ENCODE measurements around the gene JHY. TPM values are rescaled to one million over a fixed set of nuclear protein-coding genes. Genes with fewer than 3 reads are reported as not detected.

Gene JHY
- total RNA-seq, 2 experiments from 2014 or later, result not detected

DNA sequence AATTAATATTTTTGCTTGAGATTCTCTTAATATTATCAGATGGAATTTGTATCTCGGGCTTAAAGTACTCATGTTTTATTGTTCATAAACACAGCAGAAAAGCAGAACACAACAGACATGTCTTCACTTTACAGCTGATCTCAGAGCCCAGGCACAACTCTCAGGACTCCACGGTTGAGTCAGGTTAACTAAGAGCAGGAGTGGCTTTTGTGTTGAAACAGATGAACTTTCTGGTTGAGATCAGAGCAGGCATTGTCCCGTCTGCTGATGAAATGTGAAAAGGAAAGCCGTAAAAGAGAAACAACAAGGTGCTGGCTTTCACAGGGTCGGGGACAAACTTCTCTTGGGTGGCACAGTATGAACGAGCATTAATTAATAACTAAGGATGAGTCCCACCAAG is 49.0 kb downstream of the JHY start:
- CTCF ChIA-PET (ENCODE audit: unreplicated experiment), result no interaction called here

DNA sequence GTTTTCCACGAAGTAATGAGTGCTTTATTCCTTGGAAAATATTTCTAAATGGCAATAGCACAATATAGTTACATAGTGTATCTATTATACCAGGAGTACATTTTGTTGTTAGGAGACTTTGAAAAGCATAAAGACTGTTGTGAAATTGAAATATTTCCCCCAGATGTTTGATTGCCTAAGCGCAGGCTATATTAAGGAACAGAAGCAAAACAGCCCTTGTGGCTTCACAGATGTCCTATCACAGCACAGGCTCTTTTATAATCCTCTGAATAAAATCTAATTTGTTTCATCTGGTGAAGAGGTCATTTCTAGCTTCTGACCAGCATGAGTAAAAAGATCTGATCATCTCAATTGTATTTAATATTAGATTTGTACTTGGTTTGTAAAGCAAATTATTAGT is 50.9 kb downstream of the JHY start:
- Histone ChIP-seq H3K9me3 (ENCODE audit: low read length) (no peaks in the 10 kb centered on the region), H3K4me3 (ENCODE audit: low read depth, low read length, poor library complexity, severe bottlenecking) (no peak overlapping the region), H3K4me2 (ENCODE audit: low read length) (no peak overlapping the region), H3K9me2 (ENCODE audit: insufficient read depth, low read length) (no peaks in the 10 kb centered on the region), H4K20me1 (ENCODE audit: insufficient read depth, low read length) (no peaks in the 10 kb centered on the region), H3K4me1 (ENCODE audit: insufficient read depth, low read length, poor library complexity, severe bottlenecking) (no peaks in the 10 kb centered on the region), H3K79me2 (ENCODE audit: insufficient read depth, low read depth, low read length) (no peaks in the 10 kb centered on the region), H2AFZ (ENCODE audit: low read length) (no peak overlapping the region), H3K36me3 (ENCODE audit: insufficient read depth, low read length) (no peaks in the 10 kb centered on the region), H3K27ac (ENCODE audit: low read depth, low read length, poor library complexity, severe bottlenecking) (no peak overlapping the region)
- ChIA-PET CTCF (ENCODE audit: unreplicated experiment) (no interaction called here), POLR2A (interaction anchor here (0.6 to 0.8 kb wide), 2 partner anchors 11 kb away, joined by 3 read pairs; no protein-coding TSS in a partner anchor)
- DNase-seq (ENCODE audit: low spot score), result no peak
- no TSS peak for BruUV-seq (replicated peaks)
- intact Hi-C loops (cut with micrococcal nuclease; ENCODE audit: unreplicated experiment), result no loop called here
- no peak for TF ChIP-seq EZH2phosphoT487 (IDR thresholded peaks at IDR 0.05; ENCODE audit: borderline replicate concordance, low read depth, low read length)
- TF ChIP-seq, protein P1, sequence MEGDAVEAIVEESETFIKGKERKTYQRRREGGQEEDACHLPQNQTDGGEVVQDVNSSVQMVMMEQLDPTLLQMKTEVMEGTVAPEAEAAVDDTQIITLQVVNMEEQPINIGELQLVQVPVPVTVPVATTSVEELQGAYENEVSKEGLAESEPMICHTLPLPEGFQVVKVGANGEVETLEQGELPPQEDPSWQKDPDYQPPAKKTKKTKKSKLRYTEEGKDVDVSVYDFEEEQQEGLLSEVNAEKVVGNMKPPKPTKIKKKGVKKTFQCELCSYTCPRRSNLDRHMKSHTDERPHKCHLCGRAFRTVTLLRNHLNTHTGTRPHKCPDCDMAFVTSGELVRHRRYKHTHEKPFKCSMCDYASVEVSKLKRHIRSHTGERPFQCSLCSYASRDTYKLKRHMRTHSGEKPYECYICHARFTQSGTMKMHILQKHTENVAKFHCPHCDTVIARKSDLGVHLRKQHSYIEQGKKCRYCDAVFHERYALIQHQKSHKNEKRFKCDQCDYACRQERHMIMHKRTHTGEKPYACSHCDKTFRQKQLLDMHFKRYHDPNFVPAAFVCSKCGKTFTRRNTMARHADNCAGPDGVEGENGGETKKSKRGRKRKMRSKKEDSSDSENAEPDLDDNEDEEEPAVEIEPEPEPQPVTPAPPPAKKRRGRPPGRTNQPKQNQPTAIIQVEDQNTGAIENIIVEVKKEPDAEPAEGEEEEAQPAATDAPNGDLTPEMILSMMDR (conservative IDR thresholded peaks at IDR 0.05; ENCODE audit: low read length), result no peak

More for the DNA sequence above, 49.0 kb downstream of the JHY start:
- no peak overlapping the region for H2AFZ ChIP-seq (ENCODE audit: low read length)
- POLR2A ChIA-PET, result interaction anchor here (0.7 kb wide), 1 partner anchor 10 kb away, joined by 4 read pairs; no protein-coding TSS in a partner anchor
- no peaks in the 10 kb centered on the region for H3K79me2 ChIP-seq (ENCODE audit: insufficient read depth, low read depth, low read length)
- no peak overlapping the region for H3K27ac ChIP-seq (ENCODE audit: low read depth, low read length, poor library complexity, severe bottlenecking)
- no peak for TF ChIP-seq EZH2phosphoT487 (IDR thresholded peaks at IDR 0.05; ENCODE audit: borderline replicate concordance, low read depth, low read length)
- TF ChIP-seq, protein P1 (conservative IDR thresholded peaks at IDR 0.05; ENCODE audit: low read length), result no peak
- intact Hi-C loops (cut with micrococcal nuclease; ENCODE audit: unreplicated experiment), result no loop called here
- H3K4me3 ChIP-seq (ENCODE audit: low read depth, low read length, poor library complexity, severe bottlenecking), result no peak overlapping the region
- no peak overlapping the region for H3K4me2 ChIP-seq (ENCODE audit: low read length)
- no peaks in the 10 kb centered on the region for H3K9me2 ChIP-seq (ENCODE audit: insufficient read depth, low read length)
- BruUV-seq (replicated peaks), result no TSS peak
- H3K36me3 ChIP-seq (ENCODE audit: insufficient read depth, low read length), result no peaks in the 10 kb centered on the region
- H3K9me3 ChIP-seq (ENCODE audit: low read length), result no peaks in the 10 kb centered on the region
- no peaks in the 10 kb centered on the region for H4K20me1 ChIP-seq (ENCODE audit: insufficient read depth, low read length)
- no peaks in the 10 kb centered on the region for H3K4me1 ChIP-seq (ENCODE audit: insufficient read depth, low read length, poor library complexity, severe bottlenecking)
- DNase-seq (ENCODE audit: low spot score), result no peak

DNA sequence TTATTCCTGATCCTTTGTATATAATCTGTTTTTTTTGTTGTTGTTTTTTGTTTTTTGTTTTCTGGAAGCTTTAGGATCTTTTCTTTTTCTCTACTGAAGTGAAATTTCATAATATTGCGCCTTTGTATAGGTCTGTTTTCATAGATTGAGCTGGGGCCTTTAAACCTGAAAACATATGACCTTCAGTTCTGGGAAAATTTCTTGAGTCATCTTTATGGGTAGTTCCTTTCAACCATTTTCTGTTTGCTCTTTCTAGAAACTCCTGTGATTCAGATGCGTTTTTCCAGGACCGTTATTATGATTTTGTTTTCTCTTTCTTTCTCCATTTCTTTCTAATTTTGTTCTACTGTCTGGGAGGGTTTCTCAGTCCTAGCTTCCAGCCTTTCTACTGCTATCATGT is 55.4 kb downstream of the JHY start:
- DNase-seq (ENCODE audit: low spot score), result no peak
- Histone ChIP-seq H4K20me1 (ENCODE audit: insufficient read depth, low read length) (no peaks in the 10 kb centered on the region), H3K4me2 (ENCODE audit: low read length) (no peak overlapping the region), H3K9me2 (ENCODE audit: insufficient read depth, low read length) (no peaks in the 10 kb centered on the region), H3K79me2 (ENCODE audit: insufficient read depth, low read depth, low read length) (no peaks in the 10 kb centered on the region), H3K9me3 (ENCODE audit: low read length) (no peaks in the 10 kb centered on the region), H3K27ac (ENCODE audit: low read depth, low read length, poor library complexity, severe bottlenecking) (no peak overlapping the region), H2AFZ (ENCODE audit: low read length) (no peak overlapping the region), H3K4me1 (ENCODE audit: insufficient read depth, low read length, poor library complexity, severe bottlenecking) (no peaks in the 10 kb centered on the region), H3K36me3 (ENCODE audit: insufficient read depth, low read length) (no peaks in the 10 kb centered on the region), H3K4me3 (ENCODE audit: low read depth, low read length, poor library complexity, severe bottlenecking) (no peak overlapping the region)
- POLR2A ChIA-PET, result no interaction called here
- TF ChIP-seq, protein P1 (conservative IDR thresholded peaks at IDR 0.05; ENCODE audit: low read length), result no peak
- TF ChIP-seq EZH2phosphoT487 (IDR thresholded peaks at IDR 0.05; ENCODE audit: borderline replicate concordance, low read depth, low read length), result no peak
- intact Hi-C loops (cut with micrococcal nuclease; ENCODE audit: unreplicated experiment), result no loop called here
- CTCF ChIA-PET (ENCODE audit: unreplicated experiment), result no interaction called here
- no TSS peak for BruUV-seq (replicated peaks)

Data from OCI-LY7 (cell line).